B cell (primary cell): ENCODE results near the gene NCAPH2. TPM values are rescaled to one million over a fixed set of nuclear protein-coding genes. Genes with fewer than 3 reads are reported as not detected.

Experiments
- ATAC-seq: fragments of 200-7000 bp; cut with Tn5 transposase; one replicate; pipeline ENCODE4 v1.10.0; 2021; ENCODE audit warnings: low read depth, mild to moderate bottlenecking, moderate number of reproducible peaks, moderate library complexity
- CTCF ChIA-PET: fragments of 350-600 bp; sonication (Branson Sonifier 250); formaldehyde crosslinking; loops from one replicate; lab custom pipeline; 2021; ENCODE audit warnings: antibody characterized with exemption, inconsistent platforms; lab: Charles Lee
- POLR2A ChIA-PET: fragments of 350-600 bp; sonication (Branson Sonifier 250); formaldehyde crosslinking; loops from one replicate; lab custom pipeline; 2021; ENCODE audit warnings: antibody characterized with exemption; lab: Charles Lee
- DNase-seq: peaks from one replicate; pipeline ENCODE4 v3.0.0; 2013
- H2AFZ ChIP-seq: 2 replicates; pipeline ENCODE4 v1.6.1; 2012; ENCODE audit warnings: mild to moderate bottlenecking, low read depth, low read length; ENCODE audit not compliant: insufficient read depth, poor library complexity, severe bottlenecking
- H3K27ac ChIP-seq, 2 donors: 1 replicate in 1 of 2; 2 replicates in 1 of 2; pipeline ENCODE4 v1.5.1; 2012 to 2013; ENCODE audit warnings: low read length in 2 of 2, mild to moderate bottlenecking in 2 of 2, moderate library complexity in 1 of 2
- H3K27me3 ChIP-seq, 4 experiments: fragments of 200-600 bp in 1 of 4; sonication (generic) in 1 of 4; replicated peaks in 1 of 4; 1 replicate in 2 of 4; 2 replicates in 2 of 4; pipeline versions ENCODE4 v1.6.1 to v1.7.0; 2013 to 2016; ENCODE audit warnings: low read length in 3 of 4, mild to moderate bottlenecking in 2 of 4, mixed read lengths in 1 of 4, moderate library complexity in 1 of 4; ENCODE audit not compliant: insufficient read depth in 4 of 4, control insufficient read depth in 3 of 4; ENCODE audit errors: control extremely low read depth in 1 of 4
- H3K36me3 ChIP-seq, 2 experiments: replicated peaks in 1 of 2; 1 replicate in 1 of 2; 2 replicates in 1 of 2; pipeline versions ENCODE4 v1.6.1 to v1.7.1; 2013; ENCODE audit warnings: low read length in 1 of 2; ENCODE audit not compliant: insufficient read depth in 2 of 2, control insufficient read depth in 1 of 2; ENCODE audit errors: control extremely low read depth in 1 of 2, extremely low read depth in 1 of 2
- H3K4me1 ChIP-seq, 2 donors: fragments of 200-600 bp in 1 of 2; sonication (generic) in 1 of 2; 1 replicate in 1 of 2; 2 replicates in 1 of 2; pipeline versions ENCODE4 v1.5.1 to v1.6.1; 2013 to 2017; ENCODE audit warnings: low read length in 2 of 2; ENCODE audit not compliant: control insufficient read depth in 2 of 2, insufficient read depth in 2 of 2
- H3K4me2 ChIP-seq: replicated peaks from 2 replicates; pipeline ENCODE3; 2012; ENCODE audit warnings: mild to moderate bottlenecking, low read depth, low read length; ENCODE audit not compliant: poor library complexity, severe bottlenecking
- H3K4me3 ChIP-seq, 5 experiments: fragments of 200-600 bp in 1 of 5; sonication (generic) in 1 of 5; 1 replicate in 3 of 5; 2 replicates in 2 of 5; pipeline versions ENCODE4 v1.5.1 to v1.7.0; 2011 to 2016; ENCODE audit warnings: low read length in 4 of 5, mild to moderate bottlenecking in 4 of 5, low read depth in 2 of 5, control low read depth in 1 of 5, moderate library complexity in 1 of 5; ENCODE audit not compliant: insufficient read depth in 1 of 5; ENCODE audit errors: control extremely low read depth in 1 of 5, extremely low read depth in 1 of 5
- H3K79me2 ChIP-seq: fragments of 200-600 bp; sonication (generic); one replicate; pipeline ENCODE4 v1.6.0; 2016; ENCODE audit warnings: low read length; ENCODE audit not compliant: control insufficient read depth, insufficient read depth
- H3K9ac ChIP-seq: fragments of 200-600 bp; sonication (generic); 2 replicates; pipeline ENCODE4 v1.6.1; 2017; ENCODE audit warnings: mild to moderate bottlenecking, low read length, moderate library complexity
- H3K9me3 ChIP-seq, 3 donors: one replicate each; pipeline versions ENCODE4 v1.6.1 to v1.7.1; 2013; ENCODE audit warnings: low read length in 2 of 3; ENCODE audit not compliant: control insufficient read depth in 2 of 3, insufficient read depth in 1 of 3; ENCODE audit errors: control extremely low read depth in 1 of 3
- H4K20me1 ChIP-seq: 2 replicates; pipeline ENCODE4 v1.6.0; 2012; ENCODE audit warnings: mild to moderate bottlenecking, low read length; ENCODE audit not compliant: insufficient read depth, control insufficient read depth, poor library complexity, severe bottlenecking
- H3K27ac Mint-ChIP-seq: one replicate; pipeline ENCODE4 v1.8.0; 2021; ENCODE audit warnings: mixed read lengths
- H3K27me3 Mint-ChIP-seq: one replicate; pipeline ENCODE4 v1.8.0; 2021; ENCODE audit warnings: mixed read lengths
- H3K4me1 Mint-ChIP-seq: one replicate; pipeline ENCODE4 v1.8.0; 2021; ENCODE audit warnings: mixed read lengths
- H3K4me3 Mint-ChIP-seq: one replicate; pipeline ENCODE4 v1.8.0; 2021; ENCODE audit warnings: mixed read lengths
- H3K9me3 Mint-ChIP-seq: one replicate; pipeline ENCODE4 v1.8.0; 2022; ENCODE audit warnings: mixed read lengths; ENCODE audit not compliant: insufficient read depth
- CTCF ChIP-seq: fragments of 200-600 bp; IDR thresholded peaks from one replicate; pipeline ENCODE4 v1.8.0; 2022; ENCODE audit warnings: antibody characterized with exemption, mild to moderate bottlenecking
- EZH2 ChIP-seq: IDR thresholded peaks from 2 replicates; pipeline ENCODE4 v1.6.1; 2012; ENCODE audit warnings: borderline replicate concordance, low read depth, mild to moderate bottlenecking, moderate library complexity, low read length; ENCODE audit not compliant: insufficient read depth, poor library complexity, severe bottlenecking
- WGBS: methylation state at CpG from one replicate; pipeline ENCODE4 v1.1.5; 2013; ENCODE audit warnings: missing lambda C conversion rate; ENCODE audit not compliant: insufficient coverage; 5-methylcytosine and 5-hydroxymethylcytosine counted together
- intact Hi-C: fragments of 100-400 bp; cut with micrococcal nuclease; formaldehyde crosslinking; loops from one replicate; pipeline ENCODE4 v1.10.0; 2022
- polyA plus RNA-seq: library from polyadenylated mRNA; depleted of rRNA; stranded (reverse); fragments of >200 nt; gene quantifications from 2 replicates; pipeline ENCODE4 v1.2.3, GENCODE V29; 2012
- total RNA-seq, 2 donors: library from RNA; stranded (reverse); fragments of 120-200 nt in 1 of 2; gene quantifications; 1 replicate in 1 of 2; 2 replicates in 1 of 2; pipeline versions ENCODE4 v1.2.3 to v1.2.4, GENCODE V29; 2013 to 2022

Gene NCAPH2
- total and polyA plus RNA-seq, 2 donors (not counting 1 experiment from before 2014, with no cell fraction given): 47.1 to 76.9 TPM

DNA sequence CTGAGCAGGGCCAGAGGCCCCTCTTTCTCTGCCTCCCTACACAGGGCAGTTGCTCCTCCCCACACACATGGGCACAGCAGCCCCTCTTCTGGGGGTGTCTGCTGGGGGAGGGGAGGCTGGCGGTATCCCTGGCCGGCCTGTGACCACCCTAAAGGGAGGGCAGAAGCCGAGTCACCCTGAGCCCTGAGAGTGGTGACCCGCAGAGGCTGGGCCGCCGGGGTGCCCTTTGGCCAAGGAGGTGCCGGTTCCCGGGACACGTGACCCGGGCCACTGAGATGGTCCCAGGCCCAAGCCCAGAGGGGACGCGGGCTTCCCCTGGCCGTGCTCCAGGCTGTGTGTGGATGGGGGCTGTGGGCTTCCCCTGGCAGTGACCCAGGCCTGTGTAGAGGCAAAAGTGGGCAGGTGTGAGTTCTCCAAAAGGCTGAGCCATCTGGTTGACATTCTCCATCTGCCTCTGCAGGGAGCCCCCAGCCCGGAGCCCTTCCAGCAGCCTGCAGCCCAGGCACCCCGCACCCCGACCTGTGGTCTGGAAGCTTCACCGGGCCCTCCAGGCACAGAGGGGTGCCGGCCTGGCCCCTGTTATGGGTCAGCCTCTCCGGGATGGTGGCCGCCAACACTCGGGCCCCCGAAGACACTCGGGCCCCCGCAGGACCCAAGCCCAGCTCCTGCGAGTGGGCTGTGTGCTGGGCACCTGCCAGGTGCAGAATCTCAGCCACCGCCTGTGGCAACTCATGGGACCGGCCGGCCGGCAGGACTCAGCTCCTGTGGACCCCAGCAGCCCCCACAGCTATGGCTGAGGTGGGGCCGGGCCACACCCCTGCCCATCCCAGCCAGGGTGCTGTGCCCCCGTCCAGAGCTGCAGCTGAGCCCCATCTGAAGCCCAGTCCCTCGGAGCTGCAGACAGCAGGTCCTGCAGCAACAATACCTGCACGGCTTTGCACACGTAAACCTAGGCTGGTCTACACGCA lies 25.6 kb upstream of the NCAPH2 start:
- Histone ChIP-seq H3K4me2 (peak overlapping the region; percentile 90), H3K27ac (no peak overlapping the region), H2AFZ (peak overlapping the region; percentile 72), H3K4me1 (peaks cover 16 to 31% of the 10 kb centered on the region in 2 donors), H3K27me3 (peaks cover 0 to 26% (median 7%) of the 10 kb centered on the region in 4 experiments), H3K36me3 (no peaks in the 10 kb centered on the region), H3K79me2 (peaks cover 4% of the 10 kb centered on the region), H4K20me1 (peaks cover 5% of the 10 kb centered on the region), H3K4me3 (peak overlapping the region in 4 of 5 experiments; percentile 24 to 62 (median 51)), H3K9me3 (peaks cover 0 to 3% (median 0%) of the 10 kb centered on the region in 3 donors), H3K9ac (peak overlapping the region; percentile 61)
- H3K9me3 Mint-ChIP-seq: no peaks in the 10 kb centered on the region
- 83% methylated on average over 35 of the region's 35 CpGs for WGBS
- peaks cover 4% of the 10 kb centered on the region for H3K27me3 Mint-ChIP-seq
- TF ChIP-seq EZH2 (no peak), CTCF (no peak)
- H3K4me1 Mint-ChIP-seq: peaks cover 25% of the 10 kb centered on the region
- ChIA-PET POLR2A (no interaction called here), CTCF (no interaction called here)
- H3K4me3 Mint-ChIP-seq: peak overlapping the region; percentile 76
- DNase-seq: no peak
- no peak for ATAC-seq
- intact Hi-C loops: no loop called here
- H3K27ac Mint-ChIP-seq: no peak overlapping the region

GRCh38 chr22:50483106-50483505 lies 24.9 kb upstream of the NCAPH2 start:
- peak overlapping the region; percentile 26 for H3K4me3 Mint-ChIP-seq
- Histone ChIP-seq H3K79me2 (peaks cover 4% of the 10 kb centered on the region), H4K20me1 (peaks cover 5% of the 10 kb centered on the region), H3K27me3 (peaks cover 0 to 26% (median 7%) of the 10 kb centered on the region in 4 experiments), H3K27ac (no peak overlapping the region), H3K36me3 (no peaks in the 10 kb centered on the region), H3K9ac (no peak overlapping the region), H3K4me2 (peak overlapping the region; percentile 5), H3K9me3 (peaks cover 0 to 3% (median 0%) of the 10 kb centered on the region in 3 donors), H3K4me3 (no peak overlapping the region), H2AFZ (no peak overlapping the region), H3K4me1 (peaks cover 16 to 31% of the 10 kb centered on the region in 2 donors)
- ChIA-PET POLR2A (no interaction called here), CTCF (no interaction called here)
- TF ChIP-seq EZH2 (no peak), CTCF (no peak)
- intact Hi-C loops: no loop called here
- ATAC-seq (no peak), DNase-seq (no peak)
- peaks cover 25% of the 10 kb centered on the region for H3K4me1 Mint-ChIP-seq
- no peaks in the 10 kb centered on the region for H3K9me3 Mint-ChIP-seq
- H3K27me3 Mint-ChIP-seq: peaks cover 4% of the 10 kb centered on the region
- 91% methylated on average over 10 of the region's 10 CpGs for WGBS
- no peak overlapping the region for H3K27ac Mint-ChIP-seq
